H1 (cell line): ENCODE data around the gene MCM3. TPM values are rescaled to one million over a fixed set of nuclear protein-coding genes. Genes with fewer than 3 reads are reported as not detected.

Source experiments
- BRCA1 ChIP-seq: IDR thresholded peaks from 2 replicates; pipeline ENCODE4 v1.6.1; 2012; ENCODE audit warnings: low read depth, low read length, improper control_type of control experiment
- CHD1 ChIP-seq: IDR thresholded peaks from 2 replicates; pipeline ENCODE4 v1.6.1; 2012; ENCODE audit warnings: low read depth, low read length, improper control_type of control experiment
- EP300 ChIP-seq, 2 experiments: IDR thresholded peaks; 1 replicate in 1 of 2; 2 replicates in 1 of 2; pipeline ENCODE4 v1.6.1; 2011 to 2012; ENCODE audit warnings: low read depth in 2 of 2, low read length in 2 of 2, mild to moderate bottlenecking in 2 of 2, borderline replicate concordance in 1 of 2, inconsistent platforms in 1 of 2, moderate library complexity in 1 of 2
- GABPA ChIP-seq: IDR thresholded peaks from 2 replicates; pipeline ENCODE4 v1.6.1; 2011; ENCODE audit warnings: mild to moderate bottlenecking, low read length, moderate library complexity, borderline replicate concordance; ENCODE audit not compliant: insufficient read depth
- GTF2F1 ChIP-seq: IDR thresholded peaks from 2 replicates; pipeline ENCODE4 v1.6.1; 2012; ENCODE audit warnings: low read depth, low read length, improper control_type of control experiment, borderline replicate concordance
- JUN ChIP-seq: IDR thresholded peaks from 2 replicates; pipeline ENCODE4 v1.6.1; 2011; ENCODE audit warnings: low read depth, mild to moderate bottlenecking, improper control_type of control experiment, low read length
- polyA plus RNA-seq, 7 experiments: library from polyadenylated mRNA; depleted of rRNA in 3 of 7; stranded (reverse) in 5 of 7; unstranded in 2 of 7; fragments of >200 nt in 5 of 7; fragments of 200-250 nt in 2 of 7; gene quantifications; 1 replicate in 5 of 7; 2 replicates in 1 of 7; 4 replicates in 1 of 7; pipeline versions ENCODE4 v1.2.1 to v1.2.3, GENCODE V29; 2011 to 2013; ENCODE audit warnings: missing spikeins in 2 of 7, mixed read lengths in 2 of 7
- total RNA-seq: library from RNA; stranded (reverse); fragmentation: NEBNext Ultra II Directional; extraction: Animal tissue kit (Norgen Biotek cat#: 25700); gene quantifications from 2 replicates; pipeline ENCODE4 v1.2.1, GENCODE V29; 2021
- TF ChIP-seq, protein P1 (sequence below): IDR thresholded peaks from 2 replicates; pipeline ENCODE4 v1.6.1; 2011; ENCODE audit warnings: low read depth, mild to moderate bottlenecking, low read length; ENCODE audit not compliant: insufficient read depth

Gene MCM3
- total and polyA plus RNA-seq, 2 of the 8 experiments (the other 6 are each of a cell fraction or from before 2014, with no cell fraction given): 275 to 293 TPM

- TF ChIP-seq, protein P1, sequence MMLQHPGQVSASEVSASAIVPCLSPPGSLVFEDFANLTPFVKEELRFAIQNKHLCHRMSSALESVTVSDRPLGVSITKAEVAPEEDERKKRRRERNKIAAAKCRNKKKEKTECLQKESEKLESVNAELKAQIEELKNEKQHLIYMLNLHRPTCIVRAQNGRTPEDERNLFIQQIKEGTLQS: no peak
- TF ChIP-seq GABPA (no peak), BRCA1 (no peak), EP300 (IDR thresholded peaks at IDR 0.05; ENCODE audit: borderline replicate concordance in 1 of 2, low read depth in 2 of 2, low read length in 2 of 2) (no peak), CHD1 (no peak), GTF2F1 (no peak), JUN (no peak)
These were observed 15.1 kb upstream of the MCM3 start (continued) for GRCh38 chr6:52299653-52300052.
